HG02938 (cell line): ENCODE measurements around the gene SORCS2.

Source experiments
- ATAC-seq: cut with Tn5 transposase; IDR thresholded peaks from one replicate; pipeline ENCODE4 v1.9.1; 2021; ENCODE audit warnings: mild to moderate bottlenecking, moderate library complexity; ENCODE audit not compliant: unreplicated experiment

The SORCS2 gene

DNA sequence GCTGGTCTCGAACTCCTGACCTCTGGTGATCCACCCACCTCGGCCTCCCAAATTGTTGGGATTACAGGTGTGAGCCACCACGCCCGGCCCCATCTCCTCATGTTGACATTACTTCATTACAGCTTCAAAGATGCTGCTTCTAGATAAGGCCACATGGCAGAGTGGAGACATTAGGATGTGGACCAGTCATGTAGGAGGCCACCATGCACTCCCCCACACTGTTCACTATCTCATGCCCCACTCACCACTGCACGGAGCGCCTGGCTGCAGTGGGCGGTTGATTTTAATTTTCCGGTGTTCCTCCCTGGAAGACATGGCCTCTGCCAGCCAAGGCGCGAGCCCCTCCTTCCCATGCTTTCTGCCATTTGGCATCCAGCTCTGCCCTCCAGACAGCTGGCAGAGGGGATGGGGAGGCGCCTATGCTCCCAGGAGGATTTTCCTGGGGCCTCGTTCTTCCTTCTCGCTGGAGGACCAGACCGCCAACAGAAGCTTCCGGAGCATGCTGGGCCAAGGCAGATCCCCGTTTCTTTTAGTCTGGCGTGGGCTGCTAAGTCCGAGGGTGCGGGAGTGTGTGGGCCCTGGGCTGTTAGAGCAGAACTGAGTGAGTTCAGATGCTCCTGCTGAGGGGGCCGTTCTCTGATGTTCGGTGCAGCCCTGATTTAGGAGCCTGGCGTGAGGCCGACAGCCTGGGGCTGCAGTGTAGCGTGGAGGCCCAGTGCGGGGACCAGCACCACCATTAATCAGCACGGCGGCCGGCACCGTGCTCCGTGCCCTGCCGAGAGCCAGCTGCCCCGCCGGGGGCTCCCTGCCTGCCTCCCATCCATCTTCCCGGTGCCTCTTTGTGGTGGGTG lies 93.1 kb downstream of the SORCS2 start:
- no peak for ATAC-seq

DNA sequence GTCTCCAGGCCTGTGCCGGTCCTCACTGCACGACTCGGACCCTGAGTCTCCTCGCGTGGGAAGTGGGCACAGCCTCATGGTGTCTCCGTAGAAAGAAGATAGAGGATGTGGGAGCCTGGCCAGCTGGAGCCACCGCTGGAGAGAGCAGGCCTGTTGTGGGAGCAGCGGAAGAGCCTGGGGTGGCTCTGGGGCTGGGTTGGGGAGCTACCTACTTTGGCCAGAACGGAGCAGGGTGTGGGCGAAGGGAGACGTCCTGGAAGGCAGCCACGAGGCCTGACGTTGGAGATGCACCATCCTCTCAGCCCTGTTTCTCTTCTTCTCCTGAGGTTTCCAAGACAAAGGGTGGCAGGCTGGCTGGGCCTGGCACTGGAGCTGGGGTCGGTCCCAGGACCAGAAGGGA lies 93.8 kb downstream of the SORCS2 start:
- no peak for ATAC-seq

DNA sequence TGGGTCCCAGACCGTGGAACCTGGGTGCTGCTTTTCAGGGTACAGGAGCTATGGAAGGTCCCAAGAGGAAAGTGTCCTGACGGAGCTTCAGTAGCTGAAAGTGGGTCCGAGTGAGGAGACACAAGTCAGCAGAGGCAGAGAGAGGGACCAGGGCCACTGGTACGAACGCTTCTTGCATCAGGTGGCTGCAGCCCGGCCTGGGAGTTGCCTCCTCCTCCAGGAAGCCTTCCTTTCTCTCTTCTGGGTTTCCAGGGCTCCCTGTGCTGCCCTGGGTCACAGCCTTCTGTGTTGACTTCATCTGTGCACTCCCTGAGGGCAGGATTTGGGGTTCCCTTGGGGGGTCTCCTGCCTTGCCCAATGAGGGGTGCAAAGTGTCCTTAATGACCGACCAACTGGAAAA lies 94.5 kb downstream of the SORCS2 start:
- no peak for ATAC-seq

DNA sequence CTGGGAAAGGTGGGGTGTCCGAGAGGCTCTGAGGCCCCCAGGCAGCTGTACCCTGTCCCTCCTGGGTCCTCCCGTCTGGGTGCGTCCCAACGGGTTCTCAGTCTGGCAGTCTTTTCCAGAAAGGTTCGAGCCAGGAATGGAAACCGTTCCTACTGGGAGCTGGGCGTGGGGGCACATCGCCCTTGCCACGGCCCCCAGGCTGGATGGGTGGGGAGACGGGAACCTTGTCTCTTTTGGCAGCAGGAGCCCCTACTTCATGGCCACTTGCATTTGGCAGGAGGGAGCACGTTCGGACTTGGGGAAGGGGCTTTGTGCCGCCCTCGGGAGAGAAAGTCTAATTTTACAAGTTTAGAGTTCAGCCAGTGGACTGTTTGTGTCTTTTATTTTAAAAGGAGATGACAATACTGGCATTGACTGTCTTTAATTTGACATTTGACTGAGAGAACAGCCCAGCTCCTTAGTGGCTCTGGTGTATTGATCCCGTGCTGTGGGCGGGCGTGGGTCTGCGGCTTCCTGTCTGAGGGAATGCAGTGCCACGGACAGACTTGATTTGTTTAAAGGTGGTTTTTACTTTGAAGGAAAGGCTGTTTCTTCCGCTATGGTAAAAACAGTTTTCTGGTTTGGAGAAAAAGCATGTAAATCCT lies 95.1 kb downstream of the SORCS2 start:
- ATAC-seq: no peak

DNA sequence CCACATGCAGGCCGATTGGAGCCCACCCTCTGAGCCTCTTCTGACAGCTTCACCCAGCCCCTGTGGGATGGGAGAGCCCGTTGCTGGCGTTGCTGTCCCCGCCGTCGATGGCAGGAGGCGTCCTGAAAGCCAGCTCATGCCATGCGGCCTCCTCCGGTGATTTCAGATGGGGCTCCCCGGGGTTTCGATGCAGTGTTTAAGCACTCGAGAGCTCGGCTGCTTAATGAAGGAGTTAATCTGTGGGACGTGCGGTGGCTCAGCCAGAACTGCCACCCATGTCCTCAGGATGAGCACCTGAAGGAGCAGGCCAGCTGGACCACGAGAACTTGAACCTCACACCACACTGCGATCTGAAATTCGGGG lies 95.6 kb downstream of the SORCS2 start:
- no peak for ATAC-seq

DNA sequence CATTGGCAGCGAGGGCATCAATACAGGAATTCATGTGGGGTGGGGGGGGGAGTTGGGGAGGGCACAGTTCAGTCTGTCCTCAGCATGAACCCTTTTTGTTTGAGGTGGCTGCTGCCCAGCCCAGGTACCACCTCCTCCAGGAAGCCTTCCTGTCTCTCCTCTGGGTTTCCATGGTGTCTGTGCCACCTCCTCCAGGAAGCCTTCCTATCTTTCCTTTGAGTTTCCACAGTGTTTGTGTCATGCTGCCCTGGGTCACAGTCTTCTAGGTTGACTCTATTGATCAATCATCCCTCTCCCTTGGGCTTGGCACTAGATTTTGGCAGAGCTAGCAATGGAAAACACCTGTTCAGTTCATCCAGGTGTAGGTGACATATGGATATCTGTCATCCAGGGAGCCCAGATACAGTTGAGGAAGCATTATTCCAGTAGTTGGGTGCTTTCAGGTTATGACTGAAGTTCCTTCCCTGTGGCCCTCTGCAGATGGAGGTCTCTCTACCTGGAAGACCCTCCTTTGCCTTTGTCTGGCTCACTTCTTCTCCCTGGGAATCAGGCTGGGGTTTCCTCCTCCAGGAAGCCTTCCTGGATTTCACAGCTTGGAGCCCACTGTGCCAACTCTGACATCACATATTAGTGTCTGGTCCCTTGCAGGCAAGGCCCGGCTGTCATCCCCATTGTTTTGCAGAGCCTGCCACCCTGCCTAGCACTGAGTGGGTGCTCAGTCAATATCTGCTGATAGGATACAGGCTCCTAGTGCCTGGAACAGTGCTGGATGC lies 96.6 kb downstream of the SORCS2 start:
- ATAC-seq: no peak

DNA sequence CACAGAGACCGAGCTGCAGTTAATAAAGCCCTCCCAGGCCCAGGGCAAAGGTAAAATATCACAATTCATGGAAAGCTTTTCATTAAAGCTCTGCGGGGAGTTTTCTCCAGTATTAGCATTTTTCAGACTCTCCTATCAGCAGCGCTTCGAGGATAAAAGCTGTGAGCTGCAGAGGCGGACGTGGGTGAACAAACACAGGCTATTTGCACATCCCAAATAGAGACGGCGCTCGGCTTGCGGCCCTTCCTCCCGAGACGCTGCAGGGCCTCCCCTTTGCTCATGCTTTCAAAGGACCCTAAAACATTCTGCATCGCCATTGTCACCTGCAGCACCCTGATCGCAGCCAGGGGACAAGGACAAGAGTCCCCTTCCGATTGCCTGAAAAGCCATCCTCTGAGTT lies 97.3 kb downstream of the SORCS2 start:
- no peak for ATAC-seq

DNA sequence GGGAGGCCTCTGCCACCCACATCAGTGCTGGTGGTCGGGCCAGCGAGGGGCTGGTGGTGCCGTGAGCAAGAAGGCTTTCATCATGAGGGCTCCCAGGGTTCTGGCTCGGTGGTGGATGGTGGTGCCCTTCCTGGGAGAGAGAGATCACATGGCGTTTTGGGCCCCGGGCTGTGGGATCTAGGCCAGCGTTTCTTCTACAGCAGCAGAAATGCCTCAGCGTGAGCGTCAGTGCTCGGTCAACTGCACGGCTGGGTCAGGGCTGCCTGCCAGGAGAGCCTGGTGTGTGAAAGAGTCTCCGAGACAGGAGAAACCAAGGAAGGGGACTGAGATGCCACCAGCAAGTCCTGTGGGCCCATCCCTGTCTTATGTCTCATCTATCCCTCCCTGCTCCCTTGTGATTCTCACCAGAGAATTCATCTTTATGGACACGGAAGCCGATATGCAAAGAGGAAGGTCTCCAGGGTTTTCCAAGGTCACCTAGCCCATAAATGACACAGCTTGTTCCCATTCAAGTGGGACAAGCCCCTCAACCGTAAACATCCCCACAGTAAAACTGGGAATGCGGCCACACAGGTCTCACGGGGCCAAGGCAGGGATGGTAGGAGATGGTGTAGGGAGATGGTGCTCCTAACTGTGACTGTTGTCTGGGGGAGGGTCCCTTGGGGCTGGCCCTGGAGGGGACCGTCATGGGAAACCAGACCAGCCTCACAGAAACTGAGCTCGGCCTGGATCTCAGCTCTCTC lies 99.2 kb downstream of the SORCS2 start:
- no peak for ATAC-seq

DNA sequence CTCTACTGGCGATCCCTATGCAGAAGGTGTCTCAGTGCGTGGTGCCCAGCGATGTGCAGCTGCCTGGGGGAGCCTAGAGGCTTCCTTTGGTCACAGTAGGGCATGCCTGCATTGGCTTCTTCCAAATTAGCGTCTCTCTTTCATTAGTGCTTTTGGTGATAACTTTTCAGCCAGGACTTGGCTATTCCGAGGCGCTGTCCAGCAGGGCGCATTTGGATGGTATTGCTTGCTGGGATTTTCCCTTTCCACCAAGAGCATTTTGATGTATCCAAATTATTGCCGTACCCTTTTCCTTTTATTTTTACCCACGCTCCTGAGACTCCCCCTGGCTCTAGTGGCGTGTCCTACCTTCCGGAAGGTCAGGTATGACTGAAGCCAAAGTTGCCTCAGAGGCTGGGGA lies 101.4 kb downstream of the SORCS2 start:
- no peak for ATAC-seq

DNA sequence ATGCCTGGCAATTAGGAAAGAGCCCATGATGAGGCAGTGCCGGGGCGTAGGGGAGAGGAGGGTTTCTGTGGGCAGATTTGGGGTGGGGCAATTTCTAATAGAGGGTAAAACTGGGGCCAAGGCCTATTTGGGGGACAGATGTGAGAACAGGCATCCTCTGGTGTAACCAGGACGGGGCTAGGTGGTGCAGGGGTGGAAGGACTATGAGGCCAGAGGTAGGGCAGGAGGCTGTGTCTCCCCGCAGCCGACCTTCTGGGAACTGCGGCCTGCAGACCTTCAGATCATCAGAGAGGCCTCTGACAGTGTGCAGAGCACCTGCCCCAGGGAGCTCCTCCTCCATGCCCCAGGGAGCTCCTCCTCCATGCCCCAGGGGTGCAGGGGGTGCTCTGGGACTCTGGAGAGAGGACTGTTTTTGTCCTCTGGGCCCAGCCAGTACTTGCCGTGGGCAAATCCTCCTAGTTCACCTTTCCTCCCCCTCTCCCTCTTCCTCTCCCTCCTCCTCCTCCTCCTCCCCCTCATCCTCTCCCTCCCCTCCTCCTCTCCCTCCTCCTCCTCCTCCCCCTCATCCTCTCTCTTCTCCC lies 101.9 kb downstream of the SORCS2 start:
- no peak for ATAC-seq

DNA sequence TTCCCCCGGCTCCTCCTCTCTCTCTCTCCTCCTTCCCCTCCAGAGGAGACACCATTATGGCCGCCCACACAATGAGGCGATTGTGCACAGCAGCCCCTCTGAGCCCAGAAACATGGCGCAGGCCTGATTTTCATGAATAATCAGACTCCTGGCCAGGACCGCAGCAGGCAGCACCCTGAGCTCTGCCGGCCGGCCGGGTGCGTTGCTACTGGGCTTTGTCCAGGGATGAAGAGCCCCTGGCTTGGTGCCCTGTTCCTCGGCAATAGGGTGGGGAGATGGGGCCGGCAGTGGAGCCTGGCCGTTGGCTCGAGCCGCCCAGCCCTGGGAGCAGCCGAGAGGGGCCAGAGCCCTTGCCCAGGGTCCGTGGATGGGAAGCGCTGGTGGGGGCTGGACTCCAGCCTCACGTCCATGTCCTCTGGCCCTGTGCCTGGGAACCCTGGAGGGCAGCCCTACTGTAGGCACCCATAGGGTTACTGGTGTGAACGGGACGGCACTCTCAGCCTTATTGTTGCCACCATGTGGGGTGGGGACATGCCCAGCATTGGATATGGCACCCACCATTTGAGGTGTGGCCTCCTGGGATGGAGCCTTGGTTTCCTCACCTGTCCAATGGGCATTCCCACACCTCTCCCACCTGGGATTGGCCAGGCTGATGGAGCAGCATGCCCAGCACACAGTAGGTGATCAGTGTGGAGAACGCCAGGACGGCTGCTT lies 103.0 kb downstream of the SORCS2 start:
- ATAC-seq: no peak

DNA sequence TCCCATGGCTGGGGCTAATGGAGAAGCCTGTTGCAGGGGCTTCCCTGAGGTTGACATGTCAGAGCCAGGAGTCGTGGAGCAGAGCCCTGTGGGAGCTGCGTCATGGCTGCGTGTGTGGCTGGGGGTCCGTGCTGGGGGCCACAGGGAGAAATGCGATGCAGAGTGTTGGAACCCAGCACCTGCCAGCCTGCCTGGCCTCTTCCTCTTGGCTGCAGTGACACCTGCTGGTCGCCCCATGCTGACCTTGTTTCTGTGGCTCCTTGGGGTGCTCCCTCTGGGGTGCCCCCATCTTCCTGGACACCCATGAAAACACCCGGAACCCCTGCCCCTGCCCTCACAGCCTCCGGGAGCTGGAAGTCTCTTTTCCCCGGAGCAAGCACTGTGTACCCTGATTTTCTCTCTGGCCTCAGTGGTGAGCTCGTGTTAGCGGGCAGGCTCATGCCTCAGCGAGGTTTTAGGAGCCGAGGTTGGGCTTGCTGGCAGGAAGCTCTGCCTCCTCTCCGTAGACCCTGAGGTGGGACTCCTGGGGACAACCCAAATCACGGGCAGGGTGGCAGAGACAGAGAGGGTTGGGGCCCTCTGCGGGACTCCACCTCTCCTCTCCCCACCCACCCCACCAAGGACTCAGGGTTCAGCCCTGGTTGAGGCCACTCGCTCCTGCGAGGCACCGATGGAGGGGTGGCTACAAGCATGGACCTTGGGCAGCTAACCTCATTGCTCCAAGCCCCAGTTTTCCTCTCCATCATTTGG lies 103.7 kb downstream of the SORCS2 start:
- no peak for ATAC-seq

DNA sequence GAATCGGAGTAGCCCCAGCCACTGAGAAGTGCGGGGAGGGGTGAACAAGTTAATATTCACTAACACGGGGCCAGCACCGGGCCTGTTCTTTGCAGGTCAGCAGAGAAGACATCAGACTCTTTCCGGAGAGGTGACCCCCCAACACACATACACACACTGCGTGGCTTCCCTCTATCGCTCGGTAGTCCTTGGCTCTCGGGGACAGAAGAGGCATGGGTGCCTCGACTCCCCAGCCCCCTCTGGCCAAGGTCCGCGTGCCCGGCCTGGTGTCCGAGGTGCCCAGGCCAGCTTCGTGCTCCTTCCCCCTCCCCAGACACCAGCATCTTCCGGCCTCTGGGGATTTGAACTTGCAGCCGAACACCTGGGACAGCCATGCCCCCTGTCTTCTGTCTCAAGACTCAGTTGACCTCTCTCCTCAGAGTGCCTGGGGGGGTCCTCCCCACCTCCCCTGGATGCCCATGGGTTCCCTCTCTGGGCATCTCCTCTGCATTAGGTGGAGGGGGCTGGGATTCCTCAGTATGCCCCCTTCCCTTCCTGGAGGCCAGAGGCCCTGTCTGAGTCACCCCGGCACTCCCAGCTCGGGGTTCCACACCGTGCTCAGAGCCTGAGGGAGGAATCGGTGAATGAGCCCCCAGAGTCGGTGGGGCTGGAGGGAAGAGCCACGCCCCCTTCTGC lies 104.5 kb downstream of the SORCS2 start:
- ATAC-seq: no peak

DNA sequence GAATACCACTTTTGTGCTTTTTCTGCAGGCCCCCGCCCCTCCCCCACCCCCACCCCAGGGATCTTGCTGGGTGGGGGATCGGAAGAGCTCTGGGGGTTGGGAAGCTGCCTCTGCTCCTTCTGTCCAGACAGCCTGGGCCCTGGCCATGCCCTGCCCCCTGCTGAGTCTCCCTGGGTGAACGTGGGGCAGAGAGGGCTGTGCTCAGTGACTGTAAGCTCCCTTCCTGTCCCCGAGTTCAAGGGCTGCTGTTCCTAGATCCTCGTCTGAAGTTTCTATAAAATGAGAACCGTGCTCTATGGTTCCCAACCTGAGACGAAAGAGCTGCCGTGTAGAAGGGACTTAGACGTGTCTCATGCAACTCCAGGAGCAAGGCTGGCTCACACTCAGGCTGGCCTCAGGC lies 105.0 kb downstream of the SORCS2 start:
- ATAC-seq: no peak

DNA sequence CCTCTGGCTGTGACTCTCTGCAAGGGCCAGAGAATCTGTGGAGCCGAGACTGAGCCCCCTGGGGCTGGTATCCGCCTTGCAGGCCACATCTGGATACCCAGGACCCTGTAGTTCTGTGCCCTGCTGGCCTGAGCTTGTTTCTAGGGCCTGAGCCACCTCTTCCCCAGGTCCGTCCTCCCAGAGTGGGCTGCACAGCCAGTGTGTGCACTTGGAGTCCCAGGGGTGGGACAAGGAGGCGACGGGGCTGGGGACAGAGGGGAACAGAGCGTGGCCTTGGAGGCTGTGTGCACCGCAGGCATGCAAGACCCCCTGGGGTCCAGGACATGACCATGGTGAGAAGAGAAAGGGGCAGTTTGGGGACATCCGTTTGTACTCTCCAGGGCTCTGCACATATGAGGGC lies 105.5 kb downstream of the SORCS2 start:
- no peak for ATAC-seq

DNA sequence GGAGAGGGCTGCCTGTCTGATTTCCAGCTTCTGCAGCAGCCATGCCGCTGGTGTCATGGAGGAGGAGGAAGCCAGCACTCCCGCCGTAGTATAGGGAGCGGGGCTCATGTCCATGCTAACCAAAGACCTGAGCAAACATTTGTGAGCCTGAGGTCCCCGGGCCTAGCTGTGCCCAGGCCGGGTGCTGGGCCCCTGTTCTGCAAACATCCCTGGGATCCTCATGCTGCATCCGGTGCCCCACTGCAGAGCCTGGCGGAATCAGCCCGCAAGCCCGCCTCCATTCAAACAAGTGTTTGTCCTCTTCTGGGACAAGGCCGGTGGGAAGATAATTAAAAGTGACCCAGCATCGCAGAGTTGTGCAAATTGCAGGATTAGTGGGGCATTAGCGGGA lies 106.3 kb downstream of the SORCS2 start:
- no peak for ATAC-seq

DNA sequence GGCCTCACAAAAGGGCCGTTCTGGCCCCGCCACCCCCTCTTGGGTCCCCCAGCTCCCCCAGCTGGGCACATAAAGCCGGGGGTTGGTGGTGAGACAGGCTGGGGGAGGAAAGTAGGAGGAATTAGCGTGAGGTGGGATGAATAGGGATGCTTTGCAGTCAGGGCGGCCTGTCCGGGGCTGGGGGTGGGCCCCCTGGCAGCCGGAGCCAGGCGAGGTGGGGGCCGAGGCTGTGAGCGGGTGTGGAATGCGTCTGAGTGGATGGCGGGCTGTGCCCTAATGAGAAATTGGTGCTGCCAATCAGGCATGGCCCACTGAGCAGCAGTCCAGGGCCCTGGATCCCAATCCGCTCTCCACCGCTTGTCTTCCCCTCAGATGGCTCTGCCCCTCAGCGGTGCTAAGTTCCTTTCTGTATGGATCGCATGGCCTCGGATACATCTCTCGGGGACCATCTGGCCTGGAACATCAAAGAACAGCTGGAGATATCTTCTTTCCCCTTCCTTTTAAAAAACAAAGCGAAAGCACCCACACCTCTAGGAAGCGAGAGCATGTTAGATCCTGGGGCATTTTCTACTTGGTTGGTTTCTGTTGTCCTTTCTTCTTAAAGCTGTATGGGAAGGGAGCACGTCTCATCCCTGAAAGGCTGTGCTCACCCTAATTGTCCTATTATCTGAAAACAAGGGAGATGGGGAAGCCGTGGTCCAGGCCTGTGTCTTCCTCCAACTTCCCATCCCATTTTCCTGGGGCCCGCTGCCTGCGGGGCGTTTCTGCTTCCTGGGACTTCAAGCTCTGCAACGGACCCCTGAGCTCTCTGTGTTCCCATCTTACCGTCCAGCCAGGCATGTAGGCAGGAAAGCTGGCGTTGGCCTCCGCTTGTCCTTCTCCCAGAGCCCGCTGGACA lies 106.9 kb downstream of the SORCS2 start:
- ATAC-seq: no peak
